GM21717 (cell line): ENCODE results near the gene SYNE1.

Experiments used
- ATAC-seq: cut with Tn5 transposase; IDR thresholded peaks from one replicate; pipeline ENCODE4 v1.9.1; 2021; ENCODE audit warnings: mild to moderate bottlenecking, moderate library complexity; ENCODE audit not compliant: unreplicated experiment

The SYNE1 gene

GRCh38 chr6:152117156-152118133 is 519.7 kb downstream of the SYNE1 start:
- ATAC-seq, result peak; percentile 87

GRCh38 chr6:152112491-152113261 is 524.5 kb downstream of the SYNE1 start:
- ATAC-seq, result peak; percentile 52

- no peak for ATAC-seq
Measured at GRCh38 chr6:152110886-152111820, 526.0 kb downstream of the SYNE1 start.

GRCh38 chr6:152107973-152108372 is 529.2 kb downstream of the SYNE1 start:
- ATAC-seq, result no peak

- no peak for ATAC-seq
Measured at GRCh38 chr6:152100183-152100618, 537.0 kb downstream of the SYNE1 start.

GRCh38 chr6:152099446-152100182 is 537.5 kb downstream of the SYNE1 start:
- no peak for ATAC-seq

GRCh38 chr6:152098683-152099082 is 538.5 kb downstream of the SYNE1 start:
- no peak for ATAC-seq

GRCh38 chr6:152096863-152097496 is 540.2 kb downstream of the SYNE1 start:
- no peak for ATAC-seq

GRCh38 chr6:152094992-152095592 is 542.1 kb downstream of the SYNE1 start:
- ATAC-seq, result no peak

GRCh38 chr6:152094276-152094675 is 542.9 kb downstream of the SYNE1 start:
- no peak for ATAC-seq

- no peak for ATAC-seq
Measured at GRCh38 chr6:152093711-152094110, 543.5 kb downstream of the SYNE1 start.

- no peak for ATAC-seq
Measured at GRCh38 chr6:152091851-152092341, 545.3 kb downstream of the SYNE1 start.

GRCh38 chr6:152091201-152091600 is 546.0 kb downstream of the SYNE1 start:
- no peak for ATAC-seq

- ATAC-seq, result no peak
Measured at GRCh38 chr6:152089992-152090391, 547.2 kb downstream of the SYNE1 start.

- no peak for ATAC-seq
Measured at GRCh38 chr6:152087701-152088100, 549.5 kb downstream of the SYNE1 start.

- ATAC-seq, result no peak
Measured at GRCh38 chr6:152087096-152087495, 550.1 kb downstream of the SYNE1 start.

GRCh38 chr6:152086223-152086873 is 550.8 kb downstream of the SYNE1 start:
- ATAC-seq, result no peak

- no peak for ATAC-seq
Measured at GRCh38 chr6:152085451-152085921, 551.7 kb downstream of the SYNE1 start.
